Tibial artery (tissue), 4 donors: ENCODE results near the gene TRIP6.

Source experiments
- DNase-seq, 2 donors: peaks; one replicate each; pipeline ENCODE4 v3.0.0-alpha.2; 2019
- H3K27ac ChIP-seq, 2 donors: fragments of 200-600 bp; sonication (generic) in 1 of 2; 1 replicate in 1 of 2; 2 replicates in 1 of 2; pipeline ENCODE4 v1.5.1; 2018 to 2019; ENCODE audit warnings: mild to moderate bottlenecking in 1 of 2
- H3K27me3 ChIP-seq, 2 donors: fragments of 200-600 bp; sonication (generic) in 1 of 2; one replicate each; pipeline versions ENCODE4 v1.5.1 to v1.6.0; 2016 to 2019
- H3K36me3 ChIP-seq, 3 donors: fragments of 200-600 bp; sonication (generic) in 2 of 3; one replicate each; pipeline ENCODE4 v1.5.1; 2016 to 2019; ENCODE audit warnings: mild to moderate bottlenecking in 2 of 3
- H3K4me1 ChIP-seq, 4 donors: fragments of 200-600 bp; sonication (generic) in 2 of 4; 1 replicate in 3 of 4; 2 replicates in 1 of 4; pipeline ENCODE4 v1.5.1; 2016 to 2019
- H3K4me3 ChIP-seq, 2 donors: fragments of 200-600 bp; sonication (generic) in 1 of 2; 1 replicate in 1 of 2; 2 replicates in 1 of 2; pipeline ENCODE4 v1.5.1; 2018 to 2019; ENCODE audit warnings: mild to moderate bottlenecking in 2 of 2
- H3K9me3 ChIP-seq, 3 donors: fragments of 200-600 bp; sonication (generic) in 1 of 3; one replicate each; pipeline ENCODE4 v1.5.1; 2016 to 2019
- CTCF ChIP-seq, 2 experiments: fragments of 200-600 bp in 1 of 2; fragments of 450-650 bp in 1 of 2; IDR thresholded peaks; one replicate each; pipeline ENCODE4 v1.5.1; 2017 to 2019; ENCODE audit warnings: antibody characterized with exemption in 2 of 2, mild to moderate bottlenecking in 1 of 2, moderate library complexity in 1 of 2
- intact Hi-C: fragments of 100-400 bp; cut with DNase I; formaldehyde crosslinking; loops from one replicate; pipeline ENCODE4 v1.15.0; 2023; ENCODE audit warnings: low total_unique reads

The TRIP6 gene

GRCh38 chr7:100878013-100878412 lies 10.8 kb downstream of the TRIP6 start:
- Histone ChIP-seq H3K4me3 (no peak overlapping the region), H3K27ac (no peak overlapping the region), H3K36me3 (peaks cover 33 to 54% (median 48%) of the 10 kb centered on the region in 3 donors), H3K27me3 (no peaks in the 10 kb centered on the region), H3K4me1 (peaks cover 7 to 41% (median 33%) of the 10 kb centered on the region in 4 donors), H3K9me3 (no peaks in the 10 kb centered on the region)
- no peak for TF ChIP-seq CTCF (IDR thresholded peaks at IDR 0.05)
- DNase-seq = no peak
- intact Hi-C loops = no loop called here

DNA sequence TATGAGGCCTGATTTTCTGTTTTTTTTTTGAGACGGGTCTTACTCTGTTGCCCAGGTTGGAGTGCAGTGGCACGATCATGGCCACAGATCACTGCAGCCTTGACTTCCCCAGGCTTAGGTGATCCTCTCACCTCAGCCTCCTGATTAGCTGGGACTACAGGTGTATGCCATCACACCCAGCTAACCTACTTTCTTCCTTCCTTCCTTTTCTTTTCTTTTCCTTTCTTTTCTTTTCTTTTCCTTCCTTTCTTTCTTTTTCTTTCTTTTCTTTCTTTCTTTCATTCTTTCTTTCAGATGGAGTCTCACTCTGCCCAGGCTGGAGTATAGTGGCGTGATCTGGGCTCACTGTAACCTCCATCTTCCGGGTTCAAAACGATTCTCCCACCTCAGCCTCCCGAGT lies 11.5 kb downstream of the TRIP6 start:
- no peak for TF ChIP-seq CTCF (IDR thresholded peaks at IDR 0.05)
- Histone ChIP-seq H3K27ac (no peak overlapping the region), H3K4me3 (no peak overlapping the region), H3K9me3 (no peaks in the 10 kb centered on the region), H3K36me3 (peaks cover 35 to 54% (median 48%) of the 10 kb centered on the region in 3 donors), H3K27me3 (no peaks in the 10 kb centered on the region), H3K4me1 (peaks cover 7 to 41% (median 33%) of the 10 kb centered on the region in 4 donors)
- intact Hi-C loops = no loop called here
- DNase-seq = no peak

DNA sequence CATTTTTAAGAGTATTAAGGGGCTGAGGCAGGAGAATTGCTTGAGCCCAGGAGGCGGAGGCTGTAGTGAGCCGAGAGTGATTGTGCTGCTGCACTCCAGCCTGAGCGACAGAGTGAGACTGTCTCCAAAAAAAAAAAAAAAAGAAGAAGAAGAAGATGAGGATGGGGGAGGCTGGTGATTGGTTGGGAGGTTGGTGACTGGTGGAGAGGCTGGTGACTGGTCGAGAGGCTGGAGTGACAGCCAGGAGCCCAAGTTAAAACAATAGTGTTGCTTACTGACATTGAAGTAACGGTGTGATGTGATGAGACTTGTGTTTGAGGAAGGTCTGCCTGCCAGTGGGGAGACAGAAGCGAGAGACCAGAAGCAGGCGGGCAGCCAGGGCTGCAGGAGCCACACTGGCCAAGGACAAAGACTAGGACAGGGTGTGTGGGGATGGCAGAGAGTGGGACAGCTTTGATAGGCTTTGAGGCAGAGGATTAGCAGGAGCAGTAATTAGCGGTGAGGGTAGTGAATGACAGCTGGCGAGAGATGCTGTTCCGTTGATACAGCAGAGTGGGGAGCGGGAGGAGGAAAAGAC lies 12.6 kb downstream of the TRIP6 start:
- intact Hi-C loops = no loop called here
- DNase-seq = no peak
- Histone ChIP-seq H3K9me3 (no peaks in the 10 kb centered on the region), H3K27me3 (no peaks in the 10 kb centered on the region), H3K36me3 (peaks cover 45 to 65% (median 57%) of the 10 kb centered on the region in 3 donors), H3K4me3 (no peak overlapping the region), H3K27ac (no peak overlapping the region), H3K4me1 (peaks cover 7 to 37% (median 29%) of the 10 kb centered on the region in 4 donors)
- TF ChIP-seq CTCF (IDR thresholded peaks at IDR 0.05) = no peak

- no peak overlapping the region for H3K4me3 ChIP-seq
- TF ChIP-seq CTCF (IDR thresholded peaks at IDR 0.05) = no peak
- no peak overlapping the region for H3K27ac ChIP-seq
- H3K4me1 ChIP-seq = peaks cover 6 to 35% (median 28%) of the 10 kb centered on the region in 4 donors
- no peak for DNase-seq
- no peaks in the 10 kb centered on the region for H3K27me3 ChIP-seq
- no peaks in the 10 kb centered on the region for H3K9me3 ChIP-seq
- peaks cover 54 to 74% (median 66%) of the 10 kb centered on the region in 3 donors for H3K36me3 ChIP-seq
- intact Hi-C loops = no loop called here
Measured at GRCh38 chr7:100880645-100881044, 13.5 kb downstream of the TRIP6 start.

- no peaks in the 10 kb centered on the region for H3K27me3 ChIP-seq
- H3K4me3 ChIP-seq = no peak overlapping the region
- no peaks in the 10 kb centered on the region for H3K9me3 ChIP-seq
- no peak for TF ChIP-seq CTCF (IDR thresholded peaks at IDR 0.05)
- H3K27ac ChIP-seq = no peak overlapping the region
- intact Hi-C loops = no loop called here
- peaks cover 59 to 79% (median 71%) of the 10 kb centered on the region in 3 donors for H3K36me3 ChIP-seq
- H3K4me1 ChIP-seq = peaks cover under 1 to 30% (median 23%) of the 10 kb centered on the region in 4 donors
- no peak for DNase-seq
Measured at GRCh38 chr7:100881136-100881535, 13.9 kb downstream of the TRIP6 start.
